HG03159 (cell line): ENCODE measurements around the gene SLC37A1.

Experiments used
- ATAC-seq: cut with Tn5 transposase; IDR thresholded peaks from one replicate; pipeline ENCODE4 v1.9.1; 2021; ENCODE audit warnings: mild to moderate bottlenecking, moderate library complexity; ENCODE audit not compliant: unreplicated experiment

SLC37A1 gene

GRCh38 chr21:42558846-42559245 is 45.2 kb downstream of the SLC37A1 start:
- no peak for ATAC-seq

- no peak for ATAC-seq
Measured at GRCh38 chr21:42559326-42559725, 45.7 kb downstream of the SLC37A1 start.

- ATAC-seq: no peak
Measured at GRCh38 chr21:42560517-42561179, 47.0 kb downstream of the SLC37A1 start.

GRCh38 chr21:42561762-42562650 is 48.4 kb downstream of the SLC37A1 start:
- ATAC-seq: no peak

- ATAC-seq: no peak
Measured at GRCh38 chr21:42562816-42563215, 49.2 kb downstream of the SLC37A1 start.

GRCh38 chr21:42563261-42563660 is 49.6 kb downstream of the SLC37A1 start:
- no peak for ATAC-seq

- ATAC-seq: no peak
Measured at GRCh38 chr21:42563686-42564085, 50.0 kb downstream of the SLC37A1 start.

GRCh38 chr21:42564561-42564971 is 50.9 kb downstream of the SLC37A1 start:
- no peak for ATAC-seq

- no peak for ATAC-seq
Measured at GRCh38 chr21:42565206-42565810, 51.7 kb downstream of the SLC37A1 start.

- ATAC-seq: no peak
Measured at GRCh38 chr21:42565886-42566523, 52.4 kb downstream of the SLC37A1 start.

- no peak for ATAC-seq
Measured at GRCh38 chr21:42566524-42567213, 53.0 kb downstream of the SLC37A1 start.

- ATAC-seq: no peak
Measured at GRCh38 chr21:42567214-42567555, 53.5 kb downstream of the SLC37A1 start.

- no peak for ATAC-seq
Measured at GRCh38 chr21:42567861-42568260, 54.2 kb downstream of the SLC37A1 start.

- ATAC-seq: no peak
Measured at GRCh38 chr21:42568376-42568775, 54.7 kb downstream of the SLC37A1 start.

- ATAC-seq: no peak
Measured at GRCh38 chr21:42568866-42569731, 55.4 kb downstream of the SLC37A1 start.

GRCh38 chr21:42569732-42570301 is 56.2 kb downstream of the SLC37A1 start:
- no peak for ATAC-seq

- no peak for ATAC-seq
Measured at GRCh38 chr21:42570362-42570761, 56.7 kb downstream of the SLC37A1 start.

- no peak for ATAC-seq
Measured at GRCh38 chr21:42570841-42571387, 57.3 kb downstream of the SLC37A1 start.
